ENCODE data around the gene RAB34. TPM values are rescaled to one million over a fixed set of nuclear protein-coding genes. Genes with fewer than 3 reads are reported as not detected.

Gene RAB34
- polyA plus RNA-seq, 6 donors from 2014 or later: 11.6 to 22.6 (median 18.2) TPM

DNA sequence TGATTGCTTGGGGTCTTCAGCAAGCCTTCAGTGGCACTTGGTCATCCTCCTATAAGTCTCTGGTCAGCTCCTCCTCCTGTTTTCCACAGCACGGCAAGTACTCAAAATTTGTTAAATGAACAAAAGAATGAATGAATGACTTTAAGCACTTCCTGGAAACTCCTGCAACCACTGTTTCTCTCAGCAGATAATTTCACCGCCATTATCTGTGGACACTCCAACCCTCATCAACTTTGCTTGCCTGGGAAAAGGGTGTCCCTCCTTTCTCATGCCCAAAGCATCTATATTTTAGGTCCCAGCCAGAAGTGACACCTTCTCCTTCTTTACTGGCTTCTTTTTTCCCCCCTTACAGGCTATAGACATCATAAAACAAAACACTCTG, 10.3 kb downstream of the RAB34 start:
- peak overlapping the region in 2 of 6 donors; percentile 66 to 88 for H3K27ac Mint-ChIP-seq
- no peak for DNase-seq
- H3K9me3 Mint-ChIP-seq: no peaks in the 10 kb centered on the region
- H3K27me3 Mint-ChIP-seq: no peaks in the 10 kb centered on the region
- H3K4me3 Mint-ChIP-seq: peak overlapping the region in 1 of 8 donors; percentile 1
- ATAC-seq (ENCODE audit: low read depth in 2 of 2): no peak
- H3K4me1 Mint-ChIP-seq: peaks cover 13 to 23% (median 17%) of the 10 kb centered on the region in 3 donors
- peaks cover 0 to 15% of the 10 kb centered on the region in 2 donors for H3K36me3 Mint-ChIP-seq

DNA sequence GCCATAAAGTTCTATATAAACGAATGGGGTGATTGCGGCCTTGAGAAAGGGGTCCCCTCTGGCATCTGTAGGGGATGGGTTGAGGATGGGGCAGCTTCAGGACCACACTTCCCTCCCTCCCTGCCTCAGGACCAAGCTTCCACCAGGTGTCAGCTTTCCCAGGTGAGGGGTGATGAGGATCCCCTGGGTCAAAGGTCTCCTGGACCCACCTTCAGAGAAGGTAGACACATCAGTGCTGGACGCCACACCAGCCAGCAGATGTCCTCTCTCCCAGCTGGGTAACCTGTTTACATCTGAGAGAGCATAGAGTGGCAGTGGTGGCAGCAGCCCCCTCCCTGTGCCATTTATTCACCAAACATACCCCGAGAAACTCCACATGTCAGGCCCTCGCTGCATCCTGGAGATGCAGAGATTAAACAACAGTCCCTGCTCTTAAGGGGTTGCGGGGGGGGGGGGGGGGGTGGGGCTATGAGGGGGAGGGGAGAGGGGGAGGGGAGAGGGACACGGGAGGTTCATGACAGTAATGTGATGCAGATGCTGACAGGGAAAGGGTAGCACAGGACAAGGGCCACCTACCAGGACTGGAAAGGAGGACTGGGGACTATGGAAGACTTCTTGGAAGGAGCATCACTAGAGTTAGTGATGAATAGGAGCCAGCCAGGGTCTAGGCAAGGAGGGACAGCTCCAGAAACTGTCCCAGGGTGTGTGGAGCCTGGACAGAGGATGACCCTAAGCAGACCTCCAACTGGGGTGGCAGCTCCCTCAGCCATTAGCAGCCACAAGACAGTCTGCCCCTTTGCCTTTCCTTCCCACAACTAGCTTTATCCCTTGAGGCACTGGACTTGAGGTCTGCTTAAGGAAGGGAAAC, 11.0 kb downstream of the RAB34 start:
- Mint-ChIP-seq H3K27ac (peak overlapping the region in 1 of 6 donors; percentile 47), H3K4me3 (peak overlapping the region in 1 of 8 donors; percentile 1)
- no peak for DNase-seq

DNA sequence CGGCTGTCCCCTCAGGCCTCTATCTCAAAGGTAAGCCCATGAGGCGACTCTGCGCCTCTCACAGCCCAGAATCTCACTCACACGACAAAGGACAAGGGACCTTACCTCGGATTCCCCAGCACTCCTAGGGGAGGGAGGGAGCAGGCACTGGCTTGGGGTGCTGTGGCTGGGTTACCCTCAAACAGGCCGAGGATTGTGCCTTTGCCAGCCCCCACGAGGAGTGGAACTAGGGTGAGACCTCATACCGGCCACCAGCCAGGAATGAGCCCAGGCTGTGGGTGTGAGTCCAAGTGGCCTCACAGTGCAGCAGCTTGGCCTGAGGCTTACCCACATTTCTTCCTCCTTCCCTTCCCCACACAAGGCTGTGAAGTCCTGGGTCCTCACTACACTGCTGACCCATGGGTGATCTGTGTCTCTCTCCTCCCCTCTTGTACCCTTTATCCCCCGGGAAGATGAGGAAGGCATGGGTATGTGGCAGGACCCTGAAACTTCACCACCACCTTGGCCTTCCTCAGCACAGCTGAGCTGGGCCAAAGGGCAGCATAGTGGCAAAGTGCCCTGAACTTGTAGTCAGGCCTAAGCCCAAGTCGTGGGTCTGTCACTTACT, 11.8 kb downstream of the RAB34 start:
- Mint-ChIP-seq H3K27ac (peak overlapping the region in 4 of 6 donors; percentile 3 to 90 (median 76)), H3K4me1 (peaks cover 6 to 12% (median 9%) of the 10 kb centered on the region in 3 donors), H3K27me3 (no peaks in the 10 kb centered on the region), H3K36me3 (peaks cover 0 to 23% of the 10 kb centered on the region in 2 donors), H3K4me3 (no peak overlapping the region), H3K9me3 (no peaks in the 10 kb centered on the region)
- ATAC-seq (ENCODE audit: low read depth in 2 of 2) (no peak), DNase-seq (no peak)

More for the DNA sequence above, 11.0 kb downstream of the RAB34 start:
- H3K9me3 Mint-ChIP-seq: no peaks in the 10 kb centered on the region
- H3K27me3 Mint-ChIP-seq: no peaks in the 10 kb centered on the region
- H3K36me3 Mint-ChIP-seq: peaks cover 0 to 18% of the 10 kb centered on the region in 2 donors
- peaks cover 9 to 17% (median 10%) of the 10 kb centered on the region in 3 donors for H3K4me1 Mint-ChIP-seq
- no peak for ATAC-seq (ENCODE audit: low read depth in 2 of 2)

DNA sequence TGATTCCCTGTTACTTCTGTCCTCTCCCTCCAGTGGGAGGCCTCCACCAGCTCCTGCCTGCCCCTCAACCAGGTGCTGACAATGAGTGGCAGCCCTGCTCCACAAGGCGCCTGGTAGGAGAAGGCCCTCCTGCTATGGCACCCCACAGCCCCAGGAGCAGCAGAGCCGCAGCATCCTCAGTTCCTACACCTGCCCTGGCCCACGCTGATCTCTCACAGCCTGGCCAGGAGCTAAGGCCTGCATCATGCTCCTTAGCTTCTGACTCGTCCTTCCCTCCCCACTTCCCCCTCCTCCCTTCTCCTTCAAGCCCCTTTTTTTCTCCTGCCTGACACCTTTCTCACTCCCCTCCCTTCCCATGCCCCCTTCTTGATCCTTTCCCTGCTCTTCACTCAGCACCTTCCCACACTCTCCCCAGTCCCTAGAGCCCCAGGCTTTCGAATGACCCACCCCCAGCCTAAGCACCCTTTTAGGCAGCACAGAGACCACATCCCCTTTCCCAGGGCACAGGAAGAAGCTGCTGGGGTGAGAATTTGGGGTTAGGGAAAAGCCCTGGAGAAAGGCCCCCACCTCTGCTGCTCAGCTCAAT, 12.5 kb downstream of the RAB34 start:
- peak overlapping the region in 3 of 6 donors; percentile 73 to 90 (median 80) for H3K27ac Mint-ChIP-seq
- H3K9me3 Mint-ChIP-seq: no peaks in the 10 kb centered on the region
- H3K4me3 Mint-ChIP-seq: peak overlapping the region in 1 of 8 donors; percentile 52
- no peaks in the 10 kb centered on the region for H3K27me3 Mint-ChIP-seq
- ATAC-seq (ENCODE audit: low read depth in 2 of 2) (no peak), DNase-seq (no peak)
- peaks cover 0 to 25% of the 10 kb centered on the region in 2 donors for H3K36me3 Mint-ChIP-seq
- H3K4me1 Mint-ChIP-seq: peaks cover 0 to 8% (median 3%) of the 10 kb centered on the region in 3 donors

DNA sequence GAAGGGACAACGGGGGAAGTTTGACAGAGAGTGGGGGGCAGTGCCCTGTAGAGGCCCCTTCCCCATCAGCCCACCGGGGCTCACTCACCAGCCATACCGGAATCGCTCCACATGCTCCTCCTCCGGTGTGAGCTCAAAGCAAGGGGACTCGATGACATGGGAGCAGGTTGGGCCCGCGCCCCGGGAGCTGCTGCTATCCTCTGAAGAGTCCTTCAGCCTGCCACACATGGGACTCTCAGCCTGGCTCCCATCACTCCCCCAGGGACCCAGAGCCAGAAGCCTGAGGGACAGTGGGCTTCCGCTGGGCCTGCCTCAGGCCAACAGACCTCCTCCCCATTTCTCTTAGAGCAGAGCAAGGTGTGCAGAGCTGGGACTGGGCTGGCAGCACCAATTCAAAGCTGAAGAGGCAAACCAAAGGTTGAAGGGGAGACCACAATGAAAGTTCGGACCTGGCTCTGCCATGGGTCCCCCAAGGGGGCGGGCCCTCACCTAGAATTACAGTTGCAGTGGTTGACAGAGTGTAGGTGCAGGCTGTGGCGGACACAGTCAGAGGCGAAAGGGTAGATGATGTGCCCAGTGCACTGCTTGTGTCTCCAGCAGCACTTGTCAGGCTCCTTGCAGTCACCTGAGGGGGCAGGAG, 13.3 kb downstream of the RAB34 start:
- Mint-ChIP-seq H3K27ac (peak overlapping the region in 4 of 6 donors; percentile 13 to 86 (median 62)), H3K4me1 (peaks cover 0 to 8% (median 0%) of the 10 kb centered on the region in 3 donors), H3K9me3 (no peaks in the 10 kb centered on the region), H3K36me3 (peaks cover 0 to 25% of the 10 kb centered on the region in 2 donors), H3K27me3 (no peaks in the 10 kb centered on the region), H3K4me3 (no peak overlapping the region)
- ATAC-seq (ENCODE audit: low read depth in 2 of 2) (no peak), DNase-seq (no peak)

DNA sequence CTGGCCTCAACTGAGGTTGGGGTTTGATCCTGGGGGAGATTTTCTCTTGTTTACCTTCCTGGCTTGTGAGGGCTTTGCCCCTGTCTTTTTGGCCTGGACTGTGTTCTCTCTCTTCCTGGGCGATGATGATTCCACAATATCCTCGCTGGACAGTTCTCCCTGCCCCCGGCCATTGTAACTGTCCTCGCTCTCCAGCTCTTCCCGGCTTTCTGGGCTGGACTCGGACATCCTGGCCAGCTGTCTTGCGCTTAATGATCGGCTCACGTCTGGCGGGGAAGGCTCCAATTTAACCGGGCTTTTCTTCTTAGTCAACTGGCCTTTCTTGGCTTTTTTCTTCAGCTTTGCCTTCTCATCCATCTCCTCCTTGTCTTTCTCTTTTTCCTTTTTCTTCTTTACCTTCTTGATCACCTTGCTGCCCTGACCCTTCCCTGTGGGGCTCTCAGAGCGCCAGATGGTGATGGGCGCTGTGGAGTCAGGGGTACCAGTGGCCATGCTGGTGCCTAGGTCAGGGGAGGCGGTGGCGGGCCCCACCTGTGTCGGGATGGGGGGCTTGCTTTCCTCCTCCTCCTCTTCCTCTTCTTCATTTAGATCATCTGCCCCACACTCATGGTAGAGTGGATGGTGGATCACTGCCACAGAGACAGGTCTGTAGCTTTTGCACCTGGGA, 14.0 kb downstream of the RAB34 start:
- peaks cover 0 to 26% of the 10 kb centered on the region in 2 donors for H3K36me3 Mint-ChIP-seq

DNA sequence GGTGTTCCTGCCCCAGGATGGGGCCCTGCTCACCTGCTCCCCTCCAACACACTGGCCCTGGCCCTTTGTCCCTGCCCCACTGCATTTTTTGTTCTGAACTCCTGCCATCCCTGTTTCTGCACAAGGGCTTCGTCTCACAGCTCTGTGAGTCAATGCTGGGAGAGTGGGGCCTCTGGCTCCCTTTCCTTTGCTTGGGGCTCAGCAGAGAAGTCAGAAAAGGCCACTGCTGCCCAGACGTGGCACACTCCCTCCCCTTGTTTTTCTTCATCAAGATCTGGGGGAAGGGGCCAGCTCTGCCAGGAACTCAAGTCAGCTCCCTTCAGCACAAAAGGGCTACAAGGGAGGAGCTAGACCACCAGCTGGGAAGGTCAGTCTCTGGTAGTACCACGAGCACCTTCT, 14.9 kb downstream of the RAB34 start:
- H3K27ac Mint-ChIP-seq: peak overlapping the region in 2 of 6 donors; percentile 21 to 74
- peaks cover 0 to 32% of the 10 kb centered on the region in 2 donors for H3K36me3 Mint-ChIP-seq

More for the DNA sequence above, 14.0 kb downstream of the RAB34 start:
- H3K27me3 Mint-ChIP-seq: no peaks in the 10 kb centered on the region
- ATAC-seq (ENCODE audit: low read depth in 2 of 2) (no peak), DNase-seq (no peak)
- H3K4me1 Mint-ChIP-seq: peaks cover 0 to 8% (median 0%) of the 10 kb centered on the region in 3 donors
- H3K4me3 Mint-ChIP-seq: no peak overlapping the region
- H3K9me3 Mint-ChIP-seq: no peaks in the 10 kb centered on the region
- peak overlapping the region in 5 of 6 donors; percentile 9 to 74 (median 70) for H3K27ac Mint-ChIP-seq

DNA sequence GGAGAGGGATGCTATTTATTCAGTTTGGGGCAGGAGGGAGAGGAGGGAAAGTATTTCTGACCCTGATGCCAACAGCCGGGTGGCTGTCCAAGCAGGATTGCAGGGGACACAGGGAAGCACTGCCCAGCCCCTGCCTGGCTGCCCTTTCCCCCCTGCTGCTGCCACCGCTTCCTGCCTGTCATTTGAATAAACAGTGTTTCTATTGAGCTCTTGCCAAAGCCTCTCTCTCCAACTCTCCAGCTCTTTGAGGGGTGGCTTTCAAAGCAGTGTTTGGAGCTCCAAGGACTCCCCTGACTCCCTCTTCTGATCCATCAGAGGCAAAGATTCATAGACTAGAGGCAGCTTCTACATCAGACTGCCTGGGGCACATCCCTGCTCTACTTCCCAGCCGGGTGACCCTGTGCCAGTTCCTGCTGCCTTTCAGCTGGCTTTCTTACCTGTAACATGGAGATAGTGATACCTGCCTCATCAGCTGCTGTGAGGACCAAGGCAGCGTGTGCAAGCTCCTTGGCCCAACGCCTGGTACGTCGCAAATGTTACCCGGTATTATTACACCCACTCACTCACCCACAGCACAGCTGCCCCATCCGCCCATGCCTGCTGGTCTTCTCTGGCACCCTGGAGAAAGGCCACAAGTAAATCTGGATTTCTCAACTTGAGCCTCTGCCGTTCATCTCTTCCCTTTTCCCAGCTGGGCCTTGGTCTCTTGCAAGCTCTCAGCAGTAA, 15.5 kb downstream of the RAB34 start:
- no peak for ATAC-seq (ENCODE audit: low read depth in 2 of 2)
- Mint-ChIP-seq H3K4me3 (no peak overlapping the region), H3K9me3 (no peaks in the 10 kb centered on the region), H3K27me3 (no peaks in the 10 kb centered on the region), H3K27ac (peak overlapping the region in 3 of 6 donors; percentile 21 to 74 (median 60)), H3K4me1 (peaks cover 0 to 4% (median 0%) of the 10 kb centered on the region in 3 donors), H3K36me3 (peaks cover 0 to 32% of the 10 kb centered on the region in 2 donors)
- no peak for DNase-seq

More for the DNA sequence above, 14.9 kb downstream of the RAB34 start:
- DNase-seq (no peak), ATAC-seq (ENCODE audit: low read depth in 2 of 2) (no peak)
- no peak overlapping the region for H3K4me3 Mint-ChIP-seq
- H3K27me3 Mint-ChIP-seq: no peaks in the 10 kb centered on the region
- peaks cover 0 to 4% (median 0%) of the 10 kb centered on the region in 3 donors for H3K4me1 Mint-ChIP-seq
- H3K9me3 Mint-ChIP-seq: no peaks in the 10 kb centered on the region

DNA sequence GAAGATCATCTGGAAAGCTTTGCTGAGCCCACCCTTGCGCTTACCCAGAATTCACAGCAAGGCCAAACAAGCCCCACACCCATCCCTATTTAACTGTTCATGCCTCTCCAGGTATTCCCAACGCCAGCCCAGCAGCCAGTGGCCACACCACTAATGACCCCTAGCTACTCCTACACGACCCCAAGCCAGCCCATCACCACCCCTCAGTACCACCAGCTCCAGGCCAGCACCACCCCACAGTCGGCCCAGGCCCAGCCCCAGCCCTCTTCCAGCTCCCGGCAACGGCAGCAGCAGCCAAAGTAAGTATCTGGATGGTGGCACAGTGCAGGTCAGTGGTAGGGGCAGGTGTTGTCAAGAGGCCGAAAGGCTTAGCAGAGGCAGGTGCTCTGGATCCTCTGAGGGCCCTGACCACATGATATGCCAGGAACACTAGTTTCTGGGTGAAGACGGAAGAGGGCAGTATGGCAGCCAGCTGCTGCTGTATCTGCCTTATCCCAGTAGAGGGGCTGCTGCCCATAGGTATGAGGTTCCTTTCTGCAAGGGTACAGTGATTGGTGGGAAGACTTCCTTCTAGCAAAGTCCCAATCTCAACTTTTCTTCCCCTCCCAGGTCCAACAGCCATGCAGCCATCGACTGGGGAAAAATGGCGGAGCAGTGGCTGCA, 16.7 kb downstream of the RAB34 start:
- Mint-ChIP-seq H3K27ac (peak overlapping the region in 1 of 6 donors; percentile 47), H3K27me3 (no peaks in the 10 kb centered on the region), H3K9me3 (no peaks in the 10 kb centered on the region), H3K4me1 (peaks cover 0 to 4% (median 0%) of the 10 kb centered on the region in 3 donors), H3K4me3 (no peak overlapping the region), H3K36me3 (peaks cover 0 to 32% of the 10 kb centered on the region in 2 donors)
- no peak for DNase-seq
- no peak for ATAC-seq (ENCODE audit: low read depth in 2 of 2)

DNA sequence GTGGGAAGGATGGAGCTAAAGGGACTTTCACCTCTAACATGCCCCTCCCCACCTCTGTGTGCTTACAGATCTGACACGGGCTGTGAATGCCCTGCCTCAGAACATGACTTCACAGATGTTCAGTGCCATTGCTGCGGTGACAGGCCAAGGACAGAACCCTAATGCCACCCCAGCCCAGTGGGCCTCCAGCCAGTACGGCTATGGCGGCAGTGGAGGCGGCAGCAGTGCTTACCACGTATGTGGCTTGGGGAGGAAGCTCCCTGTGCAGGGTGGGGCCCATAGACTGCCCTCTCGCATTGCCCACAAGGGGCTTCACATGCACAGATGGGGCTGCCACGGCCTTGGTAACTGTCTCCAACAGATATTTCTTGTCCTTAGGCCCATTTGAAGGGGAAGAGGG, 17.4 kb downstream of the RAB34 start:
- ATAC-seq (ENCODE audit: low read depth in 2 of 2): no peak
- no peak for DNase-seq
- no peaks in the 10 kb centered on the region for H3K27me3 Mint-ChIP-seq
- H3K9me3 Mint-ChIP-seq: no peaks in the 10 kb centered on the region
- peaks cover 0 to 32% of the 10 kb centered on the region in 2 donors for H3K36me3 Mint-ChIP-seq
- no peak overlapping the region for H3K4me3 Mint-ChIP-seq
- H3K27ac Mint-ChIP-seq: no peak overlapping the region
- peaks cover 0 to 4% (median 0%) of the 10 kb centered on the region in 3 donors for H3K4me1 Mint-ChIP-seq

DNA sequence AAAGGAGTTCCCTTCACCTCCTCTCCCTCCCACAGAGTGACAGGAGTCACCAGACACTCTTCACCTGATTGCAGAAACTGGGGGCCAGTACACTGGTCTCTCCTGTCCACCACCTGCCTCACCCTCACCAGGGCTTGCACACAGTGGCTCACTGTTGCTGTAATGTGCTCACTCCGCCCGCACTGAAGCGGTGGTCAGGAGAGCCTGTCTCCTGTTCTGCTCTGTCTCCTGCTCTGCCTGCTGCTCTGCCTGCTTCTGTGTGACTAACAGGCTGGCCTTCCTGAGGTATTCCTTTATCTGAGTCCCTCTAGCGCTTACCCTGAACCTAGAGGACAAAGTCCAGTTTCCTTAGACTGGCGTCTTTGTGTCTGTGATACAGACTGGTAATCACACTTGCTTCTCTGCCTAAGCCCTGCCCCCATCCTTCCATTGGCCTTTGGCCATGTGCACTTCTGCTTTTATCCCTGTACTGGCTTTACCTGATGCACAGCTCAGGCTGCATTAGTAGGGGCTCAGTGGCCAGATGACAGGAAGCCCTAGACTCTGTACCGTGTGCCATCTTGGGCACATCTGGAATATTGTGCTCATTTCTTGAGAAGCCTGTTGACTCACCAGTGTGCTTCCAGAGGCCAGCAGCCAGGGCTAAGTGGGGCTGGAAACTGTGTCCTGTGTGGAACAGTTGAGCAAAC, 19.3 kb downstream of the RAB34 start:
- no peaks in the 10 kb centered on the region for H3K9me3 Mint-ChIP-seq
- DNase-seq (no peak), ATAC-seq (ENCODE audit: low read depth in 2 of 2) (no peak)
- H3K4me3 Mint-ChIP-seq: no peak overlapping the region
- H3K27me3 Mint-ChIP-seq: no peaks in the 10 kb centered on the region
- H3K4me1 Mint-ChIP-seq: peaks cover 0 to 4% (median 0%) of the 10 kb centered on the region in 3 donors
- H3K36me3 Mint-ChIP-seq: peaks cover 0 to 34% of the 10 kb centered on the region in 2 donors
- peak overlapping the region in 2 of 6 donors; percentile 74 to 79 for H3K27ac Mint-ChIP-seq

All from naive B cell (primary cell).